DOHH2 (cell line): Measurements from ENCODE around the gene SORL1.

ENCODE experiments used
- H3F3A ChIP-seq: fragments of 200-600 bp; sonication (generic), shearing (Covaris generic); 2 replicates; pipeline ENCODE4 v1.6.0; 2016; ENCODE audit warnings: antibody characterized with exemption, mild to moderate bottlenecking; ENCODE audit not compliant: control insufficient read depth, insufficient read depth
- H3K27ac ChIP-seq: fragments of 200-600 bp; sonication (generic); 2 replicates; pipeline ENCODE4 v1.5.1; 2014; ENCODE audit warnings: low read depth, mild to moderate bottlenecking, low read length, moderate library complexity
- H3K27me3 ChIP-seq: fragments of 200-600 bp; sonication (generic); 2 replicates; pipeline ENCODE4 v1.6.1; 2014; ENCODE audit warnings: mild to moderate bottlenecking, low read length, mixed read lengths; ENCODE audit not compliant: control insufficient read depth
- H3K36me3 ChIP-seq: fragments of 200-600 bp; sonication (generic); 2 replicates; pipeline ENCODE4 v1.6.1; 2014; ENCODE audit warnings: mild to moderate bottlenecking, low read length, moderate library complexity, mixed read lengths; ENCODE audit not compliant: control insufficient read depth
- H3K4me1 ChIP-seq: fragments of 200-600 bp; sonication (generic); 2 replicates; pipeline ENCODE4 v1.6.1; 2014; ENCODE audit warnings: mild to moderate bottlenecking, low read length, mixed read lengths; ENCODE audit not compliant: control insufficient read depth
- H3K4me2 ChIP-seq: fragments of 200-600 bp; sonication (generic); 2 replicates; pipeline ENCODE4 v1.6.0; 2014; ENCODE audit warnings: mild to moderate bottlenecking, low read length, moderate library complexity
- H3K4me3 ChIP-seq: fragments of 200-600 bp; sonication (generic); 2 replicates; pipeline ENCODE4 v1.5.1; 2014; ENCODE audit warnings: mild to moderate bottlenecking, low read length, mixed read lengths
- H3K79me2 ChIP-seq: fragments of 200-600 bp; sonication (generic); 2 replicates; pipeline ENCODE4 v1.6.1; 2014; ENCODE audit warnings: mild to moderate bottlenecking, low read length, mixed read lengths; ENCODE audit not compliant: control insufficient read depth
- H3K9me2 ChIP-seq: fragments of 200-600 bp; sonication (generic); replicated peaks from 2 replicates; pipeline ENCODE4 v1.6.1; 2014; ENCODE audit warnings: mild to moderate bottlenecking, low read length, mixed read lengths; ENCODE audit not compliant: control insufficient read depth
- H3K9me3 ChIP-seq: fragments of 200-600 bp; sonication (generic); 2 replicates; pipeline ENCODE4 v1.6.1; 2014; ENCODE audit warnings: antibody characterized with exemption, low read length, mixed read lengths; ENCODE audit not compliant: control insufficient read depth, insufficient read depth
- H4K20me1 ChIP-seq: fragments of 200-600 bp; sonication (generic); 2 replicates; pipeline ENCODE4 v1.6.0; 2014; ENCODE audit warnings: low read depth, mild to moderate bottlenecking, antibody characterized with exemption, low read length, moderate library complexity; ENCODE audit not compliant: control insufficient read depth, insufficient read depth
- CTCF ChIP-seq: fragments of 200-600 bp; sonication (generic); IDR thresholded peaks from one replicate; pipeline ENCODE4 v1.5.1; 2014; ENCODE audit warnings: antibody characterized with exemption, mild to moderate bottlenecking, low read depth, low read length; ENCODE audit not compliant: poor library complexity, severe bottlenecking
- EZH2phosphoT487 ChIP-seq: fragments of 200-600 bp; sonication (generic); IDR thresholded peaks from 2 replicates; pipeline ENCODE4 v1.6.1; 2017; ENCODE audit warnings: borderline replicate concordance, mild to moderate bottlenecking, antibody characterized with exemption, low read length, moderate library complexity, mixed read lengths

The SORL1 gene

DNA sequence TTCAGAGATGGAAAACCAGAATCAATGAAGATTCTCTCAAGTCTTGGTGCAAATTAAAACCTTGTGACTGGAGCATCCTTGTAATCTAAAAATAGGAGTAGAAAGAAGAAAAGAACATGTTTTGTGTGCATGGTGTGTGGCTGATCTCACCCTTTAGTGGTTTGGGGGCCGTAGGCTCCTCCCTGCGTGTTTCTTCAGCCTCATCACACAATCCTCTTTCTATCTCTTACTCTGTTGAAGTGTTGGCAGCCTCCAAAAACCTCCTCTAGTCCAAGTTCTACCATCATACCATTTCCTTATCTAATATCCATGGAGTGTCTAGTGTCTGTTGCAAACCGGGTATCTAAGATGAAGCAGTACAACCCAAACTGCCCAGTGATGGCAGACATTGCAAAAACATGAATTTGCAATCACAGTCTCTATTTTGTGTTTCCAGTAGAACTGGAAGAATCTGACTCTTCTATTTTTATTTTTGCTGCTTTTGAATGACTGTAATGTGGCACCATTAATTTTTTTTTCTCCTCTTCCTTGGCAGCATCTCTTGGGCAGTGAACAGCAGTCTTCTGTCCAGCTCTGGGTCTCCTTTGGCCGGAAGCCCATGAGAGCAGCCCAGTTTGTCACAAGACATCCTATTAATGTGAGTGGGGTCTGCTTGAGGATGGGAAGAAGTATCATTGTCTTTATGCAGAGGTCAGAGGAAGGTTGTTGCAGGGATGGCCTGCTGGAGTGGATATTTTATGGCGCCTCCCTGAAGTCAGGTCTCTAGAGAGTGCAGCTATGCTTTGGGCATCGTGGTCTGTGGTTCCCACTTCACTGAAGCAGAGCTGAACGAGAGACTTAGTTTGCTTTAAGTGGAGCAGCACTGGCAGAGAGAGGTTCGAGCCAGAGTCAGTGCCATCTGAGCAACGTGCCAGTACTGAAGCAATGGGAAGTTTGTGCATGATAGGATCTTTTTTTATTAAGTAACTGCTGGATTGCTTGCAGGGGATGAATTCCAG is 60.7 kb downstream of the SORL1 start:
- H3K27ac ChIP-seq: no peak overlapping the region
- 0 out of 2 replicates have a peak, but pooled peaks cover 4% of the 10 kb centered on the region for H3F3A ChIP-seq
- H3K9me3 ChIP-seq: no peaks in the 10 kb centered on the region
- no peak overlapping the region for H3K4me3 ChIP-seq
- peaks cover 82% of the 10 kb centered on the region for H3K79me2 ChIP-seq
- H3K4me2 ChIP-seq: no peak overlapping the region
- 0 out of 2 replicates have a peak, but pooled peaks cover 6% of the 10 kb centered on the region for H3K4me1 ChIP-seq
- H4K20me1 ChIP-seq: no peaks in the 10 kb centered on the region
- H3K36me3 ChIP-seq: peaks cover 98% of the 10 kb centered on the region
- H3K9me2 ChIP-seq: no peaks in the 10 kb centered on the region
- H3K27me3 ChIP-seq: no peaks in the 10 kb centered on the region
- no peak for TF ChIP-seq EZH2phosphoT487
- no peak for TF ChIP-seq CTCF

GRCh38 chr11:121513807-121514206 is 61.7 kb downstream of the SORL1 start:
- H3K27ac ChIP-seq: no peak overlapping the region
- TF ChIP-seq CTCF: no peak
- TF ChIP-seq EZH2phosphoT487: no peak
- no peaks in the 10 kb centered on the region for H3K9me2 ChIP-seq
- no peaks in the 10 kb centered on the region for H4K20me1 ChIP-seq
- no peaks in the 10 kb centered on the region for H3K27me3 ChIP-seq
- 0 out of 2 replicates have a peak, but pooled peaks cover 4% of the 10 kb centered on the region for H3F3A ChIP-seq
- H3K4me1 ChIP-seq: 0 out of 2 replicates have a peak, but pooled peaks cover 6% of the 10 kb centered on the region
- peaks cover 98% of the 10 kb centered on the region for H3K36me3 ChIP-seq
- no peak overlapping the region for H3K4me2 ChIP-seq
- H3K79me2 ChIP-seq: peaks cover 81% of the 10 kb centered on the region
- no peak overlapping the region for H3K4me3 ChIP-seq
- H3K9me3 ChIP-seq: no peaks in the 10 kb centered on the region

- no peaks in the 10 kb centered on the region for H3K9me3 ChIP-seq
- H3K36me3 ChIP-seq: peaks cover 97% of the 10 kb centered on the region
- TF ChIP-seq EZH2phosphoT487 (no peak), CTCF (no peak)
- no peak overlapping the region for H3K4me3 ChIP-seq
- no peaks in the 10 kb centered on the region for H3K27me3 ChIP-seq
- H3K79me2 ChIP-seq: peaks cover 82% of the 10 kb centered on the region
- no peaks in the 10 kb centered on the region for H3K9me2 ChIP-seq
- H3K27ac ChIP-seq: no peak overlapping the region
- 0 out of 2 replicates have a peak, but pooled peaks cover 4% of the 10 kb centered on the region for H3F3A ChIP-seq
- H3K4me2 ChIP-seq: no peak overlapping the region
- no peaks in the 10 kb centered on the region for H4K20me1 ChIP-seq
- H3K4me1 ChIP-seq: 0 out of 2 replicates have a peak, but pooled peaks cover 6% of the 10 kb centered on the region
Measured at GRCh38 chr11:121514432-121515334, 62.6 kb downstream of the SORL1 start.
